Measurements from ENCODE around the gene CCNB3.
"Not testable (repeated sequence)": the region's sequence is repeated elsewhere in the genome, so short reads cannot be mapped to it uniquely, and the experiment has no call there.

CCNB3 gene

DNA sequence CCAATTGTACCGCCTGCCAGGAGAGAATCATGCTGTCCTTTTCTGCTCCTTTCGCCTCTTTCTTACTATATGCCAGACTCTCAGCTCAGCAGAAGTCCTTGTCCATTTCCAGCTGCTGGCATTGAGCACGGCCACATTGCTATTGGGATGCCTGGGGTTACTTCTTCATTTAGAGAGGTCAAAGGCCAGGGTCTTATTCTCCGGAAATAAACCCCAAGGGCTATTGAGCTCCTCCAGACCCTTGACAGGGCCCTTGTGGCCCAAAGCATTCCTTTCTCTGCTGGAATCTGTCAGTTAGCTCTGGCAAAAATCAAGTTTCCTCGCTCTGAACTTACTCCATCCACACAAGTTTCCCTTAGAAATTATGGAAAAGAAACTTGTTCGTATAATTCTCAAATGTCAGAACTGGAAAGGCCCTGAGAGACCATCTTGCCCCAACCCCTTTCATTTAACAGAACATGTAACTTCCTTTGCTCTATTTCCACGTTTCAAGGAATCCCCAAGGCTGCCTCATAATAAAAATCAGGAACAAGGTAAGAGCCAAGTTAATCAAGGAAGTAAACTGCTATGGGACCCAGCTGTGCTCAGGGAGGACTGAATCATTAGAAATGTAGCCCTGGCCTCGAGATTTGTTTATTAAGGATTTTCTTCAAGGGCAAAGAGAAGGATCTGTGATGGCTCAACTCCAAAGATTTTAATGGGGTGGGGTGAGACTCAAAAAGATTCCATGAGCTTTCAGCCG is 15.5 kb upstream of the CCNB3 start:
- no peaks in the 10 kb centered on the region for H3K27me3 ChIP-seq (ENCODE audit: control insufficient read depth, insufficient read depth, low read length)
- no peak overlapping the region for H3K27ac ChIP-seq (ENCODE audit: low read length)
- no CpG with 5 or more reads among the region's 9 CpGs for WGBS (ENCODE audit: insufficient coverage, insufficient read length)

GRCh38 chrX:50198348-50198747 is 6.2 kb upstream of the CCNB3 start:
- Histone ChIP-seq H3K27me3 (ENCODE audit: control insufficient read depth, insufficient read depth, low read length) (no peaks in the 10 kb centered on the region), H3K27ac (ENCODE audit: low read length) (no peak overlapping the region), H3K4me3 (ENCODE audit: low read length) (no peak overlapping the region), H3K4me1 (ENCODE audit: control insufficient read depth, insufficient read depth, low read length) (no peaks in the 10 kb centered on the region; the same call in 1 of the 2 replicates), H3K36me3 (ENCODE audit: control insufficient read depth, insufficient read depth, low read length) (no peaks in the 10 kb centered on the region), H3K9me3 (ENCODE audit: control insufficient read depth, insufficient read depth, low read length) (no peaks in the 10 kb centered on the region)
- WGBS (ENCODE audit: insufficient coverage, insufficient read length): no CpG with 5 or more reads among the region's 4 CpGs
- DNase-seq (ENCODE audit: low read depth, low spot score): no peak

More for the DNA sequence above, 15.5 kb upstream of the CCNB3 start:
- DNase-seq (ENCODE audit: low read depth, low spot score): no peak
- Histone ChIP-seq H3K4me1 (ENCODE audit: control insufficient read depth, insufficient read depth, low read length) (no peaks in the 10 kb centered on the region), H3K4me3 (ENCODE audit: low read length) (no peak overlapping the region), H3K36me3 (ENCODE audit: control insufficient read depth, insufficient read depth, low read length) (no peaks in the 10 kb centered on the region), H3K9me3 (ENCODE audit: control insufficient read depth, insufficient read depth, low read length) (no peaks in the 10 kb centered on the region)

DNA sequence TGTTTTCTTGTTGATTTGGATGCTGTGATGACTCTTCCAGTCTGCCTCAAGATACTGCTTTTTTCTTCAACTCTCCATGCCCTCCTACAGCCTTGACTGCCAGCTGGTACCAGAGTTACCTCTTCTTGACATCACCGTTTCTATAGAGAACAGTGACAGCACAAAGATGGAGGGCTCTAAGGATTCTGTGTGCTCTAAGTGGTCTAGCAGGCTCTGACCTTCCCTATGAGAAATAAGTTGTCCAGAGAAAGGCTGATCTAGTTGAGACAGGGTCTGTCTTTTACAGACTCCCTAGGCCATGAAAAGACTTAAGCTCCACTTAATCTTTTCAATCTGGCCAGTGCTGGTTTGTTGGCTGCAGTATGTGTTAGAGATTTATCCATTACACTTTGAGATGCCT is 3.7 kb upstream of the CCNB3 start, which contains the start of gene AKAP4:
AKAP4 (minus strand) TSS at position 101 of the 400 bp plus-strand sequence. CDS start 118 bp downstream, outside the sequence.
- Histone ChIP-seq H3K36me3 (ENCODE audit: control insufficient read depth, insufficient read depth, low read length) (no peaks in the 10 kb centered on the region), H3K4me3 (ENCODE audit: low read length) (no peak within 1 kb of the TSS), H3K27ac (ENCODE audit: low read length) (no peak within 1 kb of the TSS), H3K9me3 (ENCODE audit: control insufficient read depth, insufficient read depth, low read length) (no peaks in the 10 kb centered on the region), H3K27me3 (ENCODE audit: control insufficient read depth, insufficient read depth, low read length) (no peaks in the 10 kb centered on the region), H3K4me1 (ENCODE audit: control insufficient read depth, insufficient read depth, low read length) (no peaks in the 10 kb centered on the region; the same call in 1 of the 2 replicates)
- no CpG with 5 or more reads among the region's 1 CpG for WGBS (ENCODE audit: insufficient coverage, insufficient read length)
- no peak for DNase-seq (ENCODE audit: low read depth, low spot score)

GRCh38 chrX:50202539-50202938 is 2.0 kb upstream of the CCNB3 start:
- Histone ChIP-seq H3K36me3 (ENCODE audit: control insufficient read depth, insufficient read depth, low read length) (no peaks in the 10 kb centered on the region), H3K4me3 (ENCODE audit: low read length) (no peak overlapping the region), H3K27me3 (ENCODE audit: control insufficient read depth, insufficient read depth, low read length) (no peaks in the 10 kb centered on the region), H3K4me1 (ENCODE audit: control insufficient read depth, insufficient read depth, low read length) (no peaks in the 10 kb centered on the region; the same call in 1 of the 2 replicates), H3K9me3 (ENCODE audit: control insufficient read depth, insufficient read depth, low read length) (no peaks in the 10 kb centered on the region), H3K27ac (ENCODE audit: low read length) (no peak overlapping the region)
- no CpG with 5 or more reads among the region's 3 CpGs for WGBS (ENCODE audit: insufficient coverage, insufficient read length)
- DNase-seq (ENCODE audit: low read depth, low spot score): no peak

- H3K4me3 ChIP-seq (ENCODE audit: low read length): no peak overlapping the region
- no peak for DNase-seq (ENCODE audit: low read depth, low spot score)
- H3K4me1 ChIP-seq (ENCODE audit: control insufficient read depth, insufficient read depth, low read length): no peaks in the 10 kb centered on the region; the same call in 1 of the 2 replicates
- no peaks in the 10 kb centered on the region for H3K36me3 ChIP-seq (ENCODE audit: control insufficient read depth, insufficient read depth, low read length)
- H3K9me3 ChIP-seq (ENCODE audit: control insufficient read depth, insufficient read depth, low read length): no peaks in the 10 kb centered on the region
- H3K27me3 ChIP-seq (ENCODE audit: control insufficient read depth, insufficient read depth, low read length): no peaks in the 10 kb centered on the region
- no peak overlapping the region for H3K27ac ChIP-seq (ENCODE audit: low read length)
- no CpG with 5 or more reads among the region's 11 CpGs for WGBS (ENCODE audit: insufficient coverage, insufficient read length)
Observed at GRCh38 chrX:50206753-50207152, 2.2 kb downstream of the CCNB3 start.

- no CpG with 5 or more reads among the region's 8 CpGs for WGBS (ENCODE audit: insufficient coverage, insufficient read length)
- Histone ChIP-seq H3K27me3 (ENCODE audit: control insufficient read depth, insufficient read depth, low read length) (no peaks in the 10 kb centered on the region), H3K4me1 (ENCODE audit: control insufficient read depth, insufficient read depth, low read length) (no peaks in the 10 kb centered on the region), H3K9me3 (ENCODE audit: control insufficient read depth, insufficient read depth, low read length) (no peaks in the 10 kb centered on the region), H3K36me3 (ENCODE audit: control insufficient read depth, insufficient read depth, low read length) (no peaks in the 10 kb centered on the region), H3K4me3 (ENCODE audit: low read length) (no peak overlapping the region), H3K27ac (ENCODE audit: low read length) (no peak overlapping the region)
- DNase-seq (ENCODE audit: low read depth, low spot score): no peak
Observed at GRCh38 chrX:50211510-50211909, 6.9 kb downstream of the CCNB3 start.

GRCh38 chrX:50281253-50281652 is 76.7 kb downstream of the CCNB3 start:
- Histone ChIP-seq H3K4me3 (ENCODE audit: low read length) (no peak overlapping the region), H3K36me3 (ENCODE audit: control insufficient read depth, insufficient read depth, low read length) (no peaks in the 10 kb centered on the region), H3K27ac (ENCODE audit: low read length) (no peak overlapping the region), H3K27me3 (ENCODE audit: control insufficient read depth, insufficient read depth, low read length) (no peaks in the 10 kb centered on the region), H3K9me3 (ENCODE audit: control insufficient read depth, insufficient read depth, low read length) (no peaks in the 10 kb centered on the region), H3K4me1 (ENCODE audit: control insufficient read depth, insufficient read depth, low read length) (no peaks in the 10 kb centered on the region)
- DNase-seq (ENCODE audit: low read depth, low spot score): no peak
- no CpG with 5 or more reads among the region's 19 CpGs for WGBS (ENCODE audit: insufficient coverage, insufficient read length)

DNA sequence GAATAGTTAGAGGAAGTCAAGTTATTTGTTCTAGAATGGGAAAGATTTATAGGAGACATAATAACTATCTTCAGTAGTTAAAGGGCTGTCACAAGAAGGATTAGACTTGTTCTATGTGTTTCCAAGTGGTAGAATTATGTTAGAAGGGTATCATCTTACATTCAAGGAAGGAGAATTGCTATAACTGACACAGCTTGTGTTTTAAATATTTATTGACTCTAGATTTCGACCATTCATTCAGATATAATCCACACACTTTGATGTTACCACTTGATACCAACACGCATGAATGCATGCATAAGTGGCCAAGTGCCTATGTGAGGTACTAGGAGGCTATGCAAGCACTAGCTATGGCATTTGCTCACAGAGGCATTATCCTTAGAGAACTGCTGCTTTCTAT is 122.7 kb downstream of the CCNB3 start:
- Histone ChIP-seq H3K27me3 (ENCODE audit: control insufficient read depth, insufficient read depth, low read length) (no peaks in the 10 kb centered on the region), H3K9me3 (ENCODE audit: control insufficient read depth, insufficient read depth, low read length) (no peaks in the 10 kb centered on the region), H3K4me3 (ENCODE audit: low read length) (no peak overlapping the region), H3K27ac (ENCODE audit: low read length) (no peak overlapping the region), H3K36me3 (ENCODE audit: control insufficient read depth, insufficient read depth, low read length) (no peaks in the 10 kb centered on the region), H3K4me1 (ENCODE audit: control insufficient read depth, insufficient read depth, low read length) (no peaks in the 10 kb centered on the region)
- no CpG with 5 or more reads among the region's 2 CpGs for WGBS (ENCODE audit: insufficient coverage, insufficient read length)
- no peak for DNase-seq (ENCODE audit: low read depth, low spot score)

DNA sequence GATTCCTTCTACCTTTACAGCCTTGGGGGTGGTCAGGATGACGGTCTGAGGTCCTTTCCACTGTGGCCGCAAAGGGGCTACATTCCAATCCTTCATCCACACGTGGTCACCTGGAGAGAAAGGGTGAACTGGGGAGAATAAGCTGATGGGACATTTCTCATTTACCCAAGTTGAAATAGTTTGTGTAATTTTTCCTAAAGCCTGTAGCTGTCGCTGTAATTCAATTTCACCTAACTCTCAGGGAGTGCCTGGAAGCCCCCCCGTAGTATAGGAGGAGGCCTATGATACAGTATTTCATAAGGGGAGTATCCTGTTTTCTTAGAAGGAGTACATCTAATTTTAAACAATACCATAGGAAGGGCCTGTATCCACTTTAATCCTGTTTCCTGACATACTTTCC is 128.1 kb downstream of the CCNB3 start:
- H3K4me3 ChIP-seq (ENCODE audit: low read length); H3K27me3 ChIP-seq (ENCODE audit: control insufficient read depth, insufficient read depth, low read length); H3K9me3 ChIP-seq (ENCODE audit: control insufficient read depth, insufficient read depth, low read length); H3K36me3 ChIP-seq (ENCODE audit: control insufficient read depth, insufficient read depth, low read length); H3K4me1 ChIP-seq (ENCODE audit: control insufficient read depth, insufficient read depth, low read length); H3K27ac ChIP-seq (ENCODE audit: low read length); DNase-seq (ENCODE audit: low read depth, low spot score): not testable (repeated sequence)
- no CpG with 5 or more reads among the region's 5 CpGs for WGBS (ENCODE audit: insufficient coverage, insufficient read length)

DNA sequence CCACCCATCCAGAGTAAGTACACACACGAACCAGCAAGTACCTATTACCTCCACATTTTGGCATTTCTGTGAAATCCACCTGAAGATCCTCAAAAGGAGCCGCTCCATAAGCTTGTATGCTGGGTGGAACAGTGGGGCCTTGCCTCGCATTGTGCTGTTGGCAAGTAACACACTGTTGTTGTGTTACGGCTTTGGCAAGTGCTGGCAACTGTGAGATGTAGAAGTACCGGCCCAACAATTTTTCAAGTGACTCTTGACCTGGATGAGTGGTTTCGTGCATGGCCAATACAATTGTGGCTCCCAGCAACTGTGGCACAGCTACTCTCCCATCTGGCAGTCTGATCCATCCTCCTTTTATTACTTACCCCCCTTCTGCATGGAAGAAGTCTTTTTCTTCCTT is 128.7 kb downstream of the CCNB3 start:
- no peak for DNase-seq (ENCODE audit: low read depth, low spot score)
- H3K4me1 ChIP-seq (ENCODE audit: control insufficient read depth, insufficient read depth, low read length): no peaks in the 10 kb centered on the region
- no peaks in the 10 kb centered on the region for H3K36me3 ChIP-seq (ENCODE audit: control insufficient read depth, insufficient read depth, low read length)
- H3K27ac ChIP-seq (ENCODE audit: low read length): no peak overlapping the region
- H3K27me3 ChIP-seq (ENCODE audit: control insufficient read depth, insufficient read depth, low read length): no peaks in the 10 kb centered on the region
- H3K4me3 ChIP-seq (ENCODE audit: low read length): no peak overlapping the region
- WGBS (ENCODE audit: insufficient coverage, insufficient read length): no CpG with 5 or more reads among the region's 6 CpGs
- H3K9me3 ChIP-seq (ENCODE audit: control insufficient read depth, insufficient read depth, low read length): no peaks in the 10 kb centered on the region

DNA sequence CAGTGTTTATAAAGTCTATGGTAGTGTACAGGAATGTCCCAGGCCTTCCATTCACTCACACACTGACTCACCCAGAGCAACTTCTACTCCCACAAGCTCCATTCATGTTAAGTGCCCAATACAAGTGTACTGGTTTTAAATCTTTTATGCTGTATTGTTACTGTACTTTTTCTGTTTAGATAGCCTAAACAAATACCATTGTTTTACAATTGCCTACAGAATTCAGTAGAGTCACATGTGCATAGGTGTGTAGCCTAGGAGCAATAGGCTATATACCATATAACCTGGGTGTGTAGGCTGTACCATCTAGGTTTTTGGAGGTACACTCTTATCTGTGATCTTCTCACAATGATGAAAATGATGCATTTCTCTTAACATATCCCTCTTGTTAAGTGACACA is 139.4 kb downstream of the CCNB3 start:
- Histone ChIP-seq H3K27ac (ENCODE audit: low read length) (no peak overlapping the region), H3K4me1 (ENCODE audit: control insufficient read depth, insufficient read depth, low read length) (no peaks in the 10 kb centered on the region), H3K27me3 (ENCODE audit: control insufficient read depth, insufficient read depth, low read length) (no peaks in the 10 kb centered on the region), H3K4me3 (ENCODE audit: low read length) (no peak overlapping the region), H3K36me3 (ENCODE audit: control insufficient read depth, insufficient read depth, low read length) (no peaks in the 10 kb centered on the region), H3K9me3 (ENCODE audit: control insufficient read depth, insufficient read depth, low read length) (no peaks in the 10 kb centered on the region)
- DNase-seq (ENCODE audit: low read depth, low spot score): no peak

All from iPS DF 6.9 (cell line).